HG02840 (cell line): ENCODE measurements around the gene P2RY2.

Source experiments
- ATAC-seq: cut with Tn5 transposase; IDR thresholded peaks from one replicate; pipeline ENCODE4 v1.9.1; 2021; ENCODE audit warnings: mild to moderate bottlenecking, moderate library complexity, moderate number of reproducible peaks; ENCODE audit not compliant: unreplicated experiment, low FRiP score

The P2RY2 gene

GRCh38 chr11:73239111-73239521 is 21.0 kb downstream of the P2RY2 start:
- ATAC-seq: no peak

- ATAC-seq: no peak
Observed at GRCh38 chr11:73239571-73240189, 21.6 kb downstream of the P2RY2 start.

GRCh38 chr11:73240190-73240781 is 22.2 kb downstream of the P2RY2 start:
- no peak for ATAC-seq

- no peak for ATAC-seq
Observed at GRCh38 chr11:73241300-73241699, 23.2 kb downstream of the P2RY2 start.

- ATAC-seq: no peak
Observed at GRCh38 chr11:73242251-73243092, 24.4 kb downstream of the P2RY2 start.

- no peak for ATAC-seq
Observed at GRCh38 chr11:73243093-73243485, 25.0 kb downstream of the P2RY2 start.

- ATAC-seq: no peak
Observed at GRCh38 chr11:73244589-73245240, 26.6 kb downstream of the P2RY2 start.

GRCh38 chr11:73245461-73245860 is 27.4 kb downstream of the P2RY2 start:
- no peak for ATAC-seq

GRCh38 chr11:73246303-73246702 is 28.2 kb downstream of the P2RY2 start:
- ATAC-seq: no peak

GRCh38 chr11:73248526-73249185 is 30.6 kb downstream of the P2RY2 start:
- no peak for ATAC-seq

- no peak for ATAC-seq
Observed at GRCh38 chr11:73249304-73249703, 31.2 kb downstream of the P2RY2 start.

- no peak for ATAC-seq
Observed at GRCh38 chr11:73249853-73250783, 32.0 kb downstream of the P2RY2 start.

- no peak for ATAC-seq
Observed at GRCh38 chr11:73252577-73253191, 34.6 kb downstream of the P2RY2 start.

GRCh38 chr11:73257342-73258103 is 39.4 kb downstream of the P2RY2 start:
- ATAC-seq: no peak

GRCh38 chr11:73258104-73259035 is 40.3 kb downstream of the P2RY2 start:
- no peak for ATAC-seq

GRCh38 chr11:73259406-73260126 is 41.5 kb downstream of the P2RY2 start:
- ATAC-seq: no peak

- ATAC-seq: no peak
Observed at GRCh38 chr11:73260127-73260457, 42.0 kb downstream of the P2RY2 start.
